ENCODE results near the gene MOCOS. TPM values are rescaled to one million over a fixed set of nuclear protein-coding genes. Genes with fewer than 3 reads are reported as not detected.

The MOCOS gene
- total and polyA plus RNA-seq, 4 donors: 1.9 to 27.0 (median 17.0) TPM

GRCh38 chr18:36183033-36183432 lies 4.3 kb upstream of the MOCOS start:
- Histone ChIP-seq H3K36me3 (ENCODE audit: control insufficient read depth in 4 of 4, insufficient read depth in 3 of 4, low read depth in 1 of 4, low read length in 3 of 4) (no peaks in the 10 kb centered on the region), H3K4me1 (ENCODE audit: control insufficient read depth in 4 of 4, insufficient read depth in 4 of 4, low read length in 3 of 4) (peaks cover 0 to 4% (median 3%) of the 10 kb centered on the region in 4 donors), H3K9me3 (ENCODE audit: control insufficient read depth in 4 of 4, low read length in 3 of 4) (no peaks in the 10 kb centered on the region), H3K9ac (ENCODE audit: low read depth in 1 of 2, low read length in 2 of 2) (no peak overlapping the region), H3K4me3 (ENCODE audit: low read depth in 1 of 3, low read length in 3 of 3) (no peak overlapping the region), H3K27ac (ENCODE audit: low read depth in 1 of 2, low read length in 2 of 2) (no peak overlapping the region), H3K27me3 (ENCODE audit: control insufficient read depth in 4 of 4, insufficient read depth in 4 of 4, low read length in 3 of 4) (no peaks in the 10 kb centered on the region)
- WGBS: 83% methylated on average over 6 of the region's 6 CpGs
- DNase-seq (ENCODE audit: low spot score): no peak
- TF ChIP-seq GABPA (IDR thresholded peaks at IDR 0.05 in 1 of 2, conservative IDR thresholded peaks at IDR 0.05 in 1 of 2) (no peak), EGR1 (IDR thresholded peaks at IDR 0.05; ENCODE audit: low read depth in 2 of 2) (no peak), ATF3 (IDR thresholded peaks at IDR 0.05) (no peak), REST (IDR thresholded peaks at IDR 0.05) (no peak), HNF4G (IDR thresholded peaks at IDR 0.05) (no peak)

- TF ChIP-seq YY1 (IDR thresholded peaks at IDR 0.05): no peak
- no peak for TF ChIP-seq HNF4G (IDR thresholded peaks at IDR 0.05)
- no peak for TF ChIP-seq JUND (IDR thresholded peaks at IDR 0.05)
- no peak for TF ChIP-seq RAD21 (IDR thresholded peaks at IDR 0.05)
- TF ChIP-seq FOXA1 (IDR thresholded peaks at IDR 0.05): no peak
- TF ChIP-seq MAX (IDR thresholded peaks at IDR 0.05): no peak
- no peak for TF ChIP-seq EGR1 (IDR thresholded peaks at IDR 0.05; ENCODE audit: low read depth in 2 of 2)
- TF ChIP-seq FOXA2 (IDR thresholded peaks at IDR 0.05): no peak
- Histone ChIP-seq H3K4me1 (ENCODE audit: control insufficient read depth in 4 of 4, insufficient read depth in 4 of 4, low read length in 3 of 4) (peaks cover 2 to 12% (median 5%) of the 10 kb centered on the region in 4 donors), H3K4me3 (ENCODE audit: low read depth in 1 of 3, low read length in 3 of 3) (no peak overlapping the region), H3K9ac (ENCODE audit: low read depth in 1 of 2, low read length in 2 of 2) (no peak overlapping the region), H3K27ac (ENCODE audit: low read depth in 1 of 2, low read length in 2 of 2) (no peak overlapping the region), H3K27me3 (ENCODE audit: control insufficient read depth in 4 of 4, insufficient read depth in 4 of 4, low read length in 3 of 4) (no peaks in the 10 kb centered on the region), H3K9me3 (ENCODE audit: control insufficient read depth in 4 of 4, low read length in 3 of 4) (no peaks in the 10 kb centered on the region), H3K36me3 (ENCODE audit: control insufficient read depth in 4 of 4, insufficient read depth in 3 of 4, low read depth in 1 of 4, low read length in 3 of 4) (no peaks in the 10 kb centered on the region)
- 95% methylated on average over 2 of the region's 2 CpGs for WGBS
- DNase-seq (ENCODE audit: low spot score): no peak
Observed at GRCh38 chr18:36183987-36184386, 3.3 kb upstream of the MOCOS start.

GRCh38 chr18:36185157-36185556 lies 2.1 kb upstream of the MOCOS start:
- Histone ChIP-seq H3K27ac (ENCODE audit: low read depth in 1 of 2, low read length in 2 of 2) (no peak overlapping the region), H3K36me3 (ENCODE audit: control insufficient read depth in 4 of 4, insufficient read depth in 3 of 4, low read depth in 1 of 4, low read length in 3 of 4) (no peaks in the 10 kb centered on the region), H3K27me3 (ENCODE audit: control insufficient read depth in 4 of 4, insufficient read depth in 4 of 4, low read length in 3 of 4) (no peaks in the 10 kb centered on the region), H3K4me1 (ENCODE audit: control insufficient read depth in 4 of 4, insufficient read depth in 4 of 4, low read length in 3 of 4) (peaks cover 4 to 21% (median 12%) of the 10 kb centered on the region in 4 donors), H3K4me3 (ENCODE audit: low read depth in 1 of 3, low read length in 3 of 3) (no peak overlapping the region), H3K9me3 (ENCODE audit: control insufficient read depth in 4 of 4, low read length in 3 of 4) (no peaks in the 10 kb centered on the region), H3K9ac (ENCODE audit: low read depth in 1 of 2, low read length in 2 of 2) (no peak overlapping the region)
- WGBS: 96% methylated on average over 3 of the region's 3 CpGs
- DNase-seq (ENCODE audit: low spot score): no peak
- no peak for TF ChIP-seq HNF4A (conservative IDR thresholded peaks at IDR 0.05)
- TF ChIP-seq ATF3 (IDR thresholded peaks at IDR 0.05): no peak
- no peak for TF ChIP-seq FOXA2 (IDR thresholded peaks at IDR 0.05)
- no peak for TF ChIP-seq YY1 (IDR thresholded peaks at IDR 0.05)
- no peak for TF ChIP-seq JUND (IDR thresholded peaks at IDR 0.05)
- TF ChIP-seq TAF1 (conservative IDR thresholded peaks at IDR 0.05): no peak
- TF ChIP-seq CTCF (IDR thresholded peaks at IDR 0.05; ENCODE audit: low read depth, low read length, missing input control): no peak
- TF ChIP-seq SP1 (IDR thresholded peaks at IDR 0.05): no peak
- TF ChIP-seq EGR1 (IDR thresholded peaks at IDR 0.05; ENCODE audit: low read depth in 2 of 2): no peak
- TF ChIP-seq RXRA (IDR thresholded peaks at IDR 0.05): no peak
- TF ChIP-seq REST (IDR thresholded peaks at IDR 0.05): no peak
- TF ChIP-seq MAX (IDR thresholded peaks at IDR 0.05): no peak
- no peak for TF ChIP-seq HNF4G (IDR thresholded peaks at IDR 0.05)
- no peak for TF ChIP-seq RAD21 (IDR thresholded peaks at IDR 0.05)
- TF ChIP-seq GABPA (IDR thresholded peaks at IDR 0.05 in 1 of 2, conservative IDR thresholded peaks at IDR 0.05 in 1 of 2): no peak

All from liver (tissue), 9 donors.